ENCODE measurements around the gene PRR33. TPM values are rescaled to one million over a fixed set of nuclear protein-coding genes. Genes with fewer than 3 reads are reported as not detected.

The PRR33 gene
- total and polyA plus RNA-seq, 10 of the 15 experiments (the other 5 are each of a cell fraction or from before 2014, with no cell fraction given): 0.02 to 1.0 (median 0.38) TPM; not detected in 6

DNA sequence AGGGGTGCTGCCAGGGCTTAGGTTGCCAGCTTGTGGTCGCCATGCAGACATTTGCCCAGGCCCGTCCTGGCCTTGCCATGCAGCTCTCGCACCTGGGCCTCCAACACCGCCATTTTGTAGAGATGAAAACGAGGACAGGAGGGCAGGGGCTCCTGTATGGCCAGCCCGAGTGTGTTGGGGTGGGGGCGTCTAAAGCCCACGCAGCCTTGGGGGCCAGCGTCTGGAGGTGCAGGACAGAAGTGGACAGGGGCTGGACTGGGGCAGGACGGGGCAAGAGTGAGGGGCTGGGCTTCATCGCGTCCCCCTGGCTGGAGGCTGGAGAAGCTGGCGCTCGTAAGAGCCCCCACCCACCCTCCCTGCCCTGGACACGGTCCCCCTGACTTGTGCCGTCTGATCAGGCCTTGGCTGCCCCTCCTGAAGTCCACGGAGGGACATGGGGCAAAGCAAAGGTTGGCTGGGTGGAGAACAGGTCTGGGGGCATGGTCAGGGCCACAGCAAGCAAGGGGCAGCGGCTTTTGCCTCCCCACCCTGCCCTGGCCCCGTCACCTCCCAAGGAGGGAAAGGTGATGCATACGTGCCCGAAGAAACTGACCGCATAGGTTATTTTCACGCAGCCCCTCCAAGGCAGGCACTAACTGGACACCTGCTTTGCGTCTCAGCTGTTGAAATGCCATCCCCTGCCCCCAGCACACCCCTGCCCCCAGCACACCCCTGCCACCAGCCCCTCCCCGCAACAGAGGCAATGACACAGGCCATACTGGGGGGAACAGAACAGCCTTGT, 28.6 kb upstream of the PRR33 start (continued):
- no peak for TF ChIP-seq TARDBP (IDR thresholded peaks at IDR 0.05; ENCODE audit: borderline replicate concordance)
- no peak for TF ChIP-seq SUZ12 (IDR thresholded peaks at IDR 0.05; ENCODE audit: unreplicated experiment)
- no peak for TF ChIP-seq ATF3 (IDR thresholded peaks at IDR 0.05; ENCODE audit: borderline replicate concordance, extremely low read depth, low read depth, low read length)
- TF ChIP-seq TAF1 (IDR thresholded peaks at IDR 0.05; ENCODE audit: borderline replicate concordance, low read depth, low read length): no peak
- no peak for TF ChIP-seq NRF1 (conservative IDR thresholded peaks at IDR 0.05; ENCODE audit: low read depth, low read length)
- no peak for TF ChIP-seq BRCA1 (IDR thresholded peaks at IDR 0.05; ENCODE audit: low read depth, low read length)
- TF ChIP-seq CHD4 (IDR thresholded peaks at IDR 0.05): no peak
- TF ChIP-seq SRF (IDR thresholded peaks at IDR 0.05; ENCODE audit: low read depth in 2 of 2, low read length in 2 of 2): no peak
- no peak for TF ChIP-seq PBX3 (IDR thresholded peaks at IDR 0.05; ENCODE audit: insufficient replicate concordance, low read depth, low read length)
- no peak for TF ChIP-seq NR2C1 (IDR thresholded peaks at IDR 0.05)
